CMK (cell line): ENCODE measurements around the gene ABCB1.
"Not testable (repeated sequence)": the region's sequence is repeated elsewhere in the genome, so short reads cannot be mapped to it uniquely, and the experiment has no call there.

Source experiments
- DNase-seq: peaks from one replicate; pipeline ENCODE4 v3.0.0-alpha.2; 2010; ENCODE audit warnings: low read depth

Gene ABCB1

DNA sequence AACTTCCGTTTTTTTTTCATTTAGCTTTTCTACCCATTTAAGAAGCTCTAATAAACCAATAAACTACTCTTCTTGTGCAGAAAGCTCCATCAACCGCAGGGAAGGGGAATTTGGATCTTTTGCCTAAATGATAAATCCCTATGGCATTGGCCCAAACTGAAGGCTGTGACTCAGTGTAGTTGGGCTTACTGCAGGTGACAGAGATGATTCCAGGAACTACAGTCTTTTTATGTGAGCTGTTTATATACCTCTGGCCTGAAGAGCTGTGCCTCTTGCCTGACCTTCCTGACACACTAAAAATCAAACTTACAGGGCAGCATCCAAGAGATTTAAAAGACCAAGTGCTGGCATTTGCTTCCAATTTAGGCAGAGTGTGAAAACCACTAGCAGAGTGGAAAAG lies 25.2 kb downstream of the ABCB1 start:
- no peak for DNase-seq

DNA sequence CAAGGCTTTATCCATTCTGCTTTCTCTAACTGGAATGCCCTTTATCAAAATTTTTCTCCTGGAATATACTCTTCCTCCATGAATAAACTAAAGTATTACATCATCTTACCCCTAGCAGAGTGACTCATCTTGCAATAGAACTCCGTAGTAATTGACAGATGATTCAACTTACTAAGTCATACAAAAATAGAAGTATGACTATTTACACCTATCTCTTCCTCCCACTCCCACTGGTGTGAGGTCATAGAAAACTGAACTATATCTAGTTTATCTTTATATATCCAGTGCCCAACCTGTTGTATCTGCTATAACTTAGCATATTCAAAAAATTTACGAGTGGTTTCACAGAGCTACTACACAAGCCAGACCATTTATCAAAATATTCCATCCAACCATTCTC lies 26.1 kb downstream of the ABCB1 start:
- DNase-seq, result no peak

DNA sequence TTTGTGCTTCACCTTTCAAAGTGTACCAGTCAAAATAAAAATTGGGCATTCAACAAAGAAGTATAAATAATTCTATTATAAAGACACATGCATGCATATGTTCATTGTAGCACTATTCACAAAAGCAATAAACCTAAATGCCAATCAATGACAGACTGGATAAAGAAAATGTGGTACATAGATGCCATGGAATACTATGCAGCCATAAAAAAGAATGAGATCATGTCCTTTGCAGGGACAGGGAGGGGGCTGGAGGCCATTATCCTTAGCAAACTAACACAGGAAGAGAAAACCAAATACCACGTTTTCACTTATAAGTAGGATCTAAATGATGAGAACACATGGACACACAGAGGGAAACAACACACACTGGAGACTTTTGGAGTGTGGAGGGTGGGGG lies 28.2 kb downstream of the ABCB1 start:
- DNase-seq, result not testable (repeated sequence)

DNA sequence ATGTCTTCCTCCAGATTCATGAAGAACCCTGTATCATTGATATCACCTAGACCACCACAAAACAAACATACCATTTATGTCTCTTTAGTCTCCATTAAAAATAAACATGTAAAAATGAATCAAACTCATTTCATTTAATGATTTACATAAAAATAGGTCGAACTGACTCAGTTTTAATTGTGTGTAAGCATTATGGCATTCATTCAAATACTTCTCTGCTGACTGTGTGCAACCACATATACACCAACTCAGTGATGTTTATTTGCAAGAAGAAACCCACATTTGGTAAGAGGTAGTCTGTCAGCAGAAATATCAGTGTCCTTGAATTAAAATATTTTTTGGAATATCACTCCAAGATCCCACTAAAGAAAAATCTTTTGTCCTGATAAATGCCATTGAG lies 30.5 kb downstream of the ABCB1 start:
- DNase-seq, result no peak

DNA sequence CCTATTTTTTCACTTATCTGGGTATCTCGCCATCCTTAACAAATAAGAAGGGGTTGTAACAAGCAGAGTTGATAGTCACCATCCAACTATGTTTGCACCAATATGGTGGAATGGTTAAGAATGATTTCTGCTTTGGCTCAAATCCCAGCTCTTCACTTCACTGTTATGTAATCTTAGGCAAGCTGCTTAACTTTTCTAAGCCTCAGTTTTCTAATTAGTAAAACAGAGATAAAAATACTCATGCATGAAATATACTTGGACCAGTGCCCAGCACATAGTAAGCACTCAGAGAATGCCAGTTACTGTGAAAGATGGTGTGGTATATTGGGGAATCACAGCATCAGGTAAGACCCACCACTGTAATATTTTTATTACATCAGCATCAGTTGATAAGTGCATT lies 33.6 kb downstream of the ABCB1 start:
- DNase-seq, result no peak

DNA sequence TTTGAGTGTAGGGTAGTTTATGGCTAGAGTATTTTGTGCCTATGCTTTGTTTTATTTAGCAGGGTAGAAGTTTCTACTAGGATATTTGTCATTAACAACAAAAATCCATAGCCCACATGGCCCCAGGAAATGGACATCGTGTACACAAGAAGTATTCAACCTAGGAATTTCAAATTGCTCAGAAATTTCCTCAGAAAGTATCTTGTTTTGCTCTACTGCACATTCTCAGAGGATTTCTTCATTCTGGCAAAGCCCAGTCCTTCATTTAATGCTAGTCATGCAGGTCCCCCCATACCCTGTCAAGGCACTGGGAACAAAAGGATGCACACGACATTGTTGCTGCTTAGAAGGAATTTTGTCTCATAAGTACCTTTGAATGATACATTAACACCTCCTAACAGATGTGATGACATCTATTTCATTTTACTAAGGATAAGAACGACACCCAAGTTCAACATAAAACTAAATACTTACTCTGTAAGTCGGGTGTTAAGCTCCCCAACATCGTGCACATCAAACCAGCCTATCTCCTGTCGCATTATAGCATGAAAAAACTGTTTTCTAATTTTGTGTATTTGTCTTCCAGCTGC lies 34.3 kb downstream of the ABCB1 start:
- no peak for DNase-seq

DNA sequence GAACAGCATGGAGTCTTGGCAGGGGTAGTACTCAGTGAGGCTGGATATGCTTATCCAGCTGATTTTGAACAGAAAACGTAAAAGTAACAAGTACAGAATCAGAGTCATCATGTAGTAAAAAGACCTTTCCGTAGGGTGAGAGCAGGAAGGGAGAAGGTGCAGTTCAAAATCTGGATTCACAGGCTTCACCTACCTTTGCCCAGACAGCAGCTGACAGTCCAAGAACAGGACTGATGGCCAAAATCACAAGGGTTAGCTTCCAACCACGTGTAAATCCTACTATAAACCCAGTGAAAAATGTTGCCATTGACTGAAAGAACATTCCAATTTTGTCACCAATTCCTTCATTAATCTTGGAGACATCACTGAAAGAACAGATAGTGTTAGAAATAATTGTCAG lies 34.8 kb downstream of the ABCB1 start:
- DNase-seq, result no peak

DNA sequence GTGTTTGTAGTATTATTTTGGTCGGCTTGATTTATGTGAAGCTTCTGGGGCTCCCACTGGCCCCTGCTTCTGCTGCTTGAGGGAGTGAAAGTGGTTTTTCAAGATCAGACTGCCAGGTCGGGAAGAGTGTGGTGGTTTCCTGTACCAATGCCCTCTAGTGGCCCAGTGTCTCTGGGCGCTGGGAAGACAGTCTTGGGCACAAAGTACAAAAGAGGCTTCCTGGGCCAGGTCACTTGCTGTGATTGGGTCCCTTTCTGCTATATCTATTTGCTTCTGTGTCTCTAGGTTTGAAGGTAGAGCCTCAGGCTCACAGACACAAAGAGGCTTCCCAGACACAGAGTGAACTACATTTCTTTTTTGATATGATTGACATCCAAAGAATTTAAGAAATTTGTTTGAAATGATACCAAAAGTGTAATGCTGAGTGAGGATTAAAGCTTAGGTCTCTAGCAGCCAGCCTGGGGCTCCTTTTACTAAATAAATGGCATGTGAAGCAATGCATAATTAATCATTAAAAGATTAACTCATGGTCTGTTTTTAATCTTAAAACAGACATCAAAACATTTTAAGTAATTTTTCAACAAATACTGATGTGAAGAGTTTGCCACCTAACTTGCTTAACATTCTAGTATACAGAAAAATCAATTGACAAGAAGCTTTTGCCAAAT lies 36.3 kb downstream of the ABCB1 start:
- DNase-seq, result no peak

DNA sequence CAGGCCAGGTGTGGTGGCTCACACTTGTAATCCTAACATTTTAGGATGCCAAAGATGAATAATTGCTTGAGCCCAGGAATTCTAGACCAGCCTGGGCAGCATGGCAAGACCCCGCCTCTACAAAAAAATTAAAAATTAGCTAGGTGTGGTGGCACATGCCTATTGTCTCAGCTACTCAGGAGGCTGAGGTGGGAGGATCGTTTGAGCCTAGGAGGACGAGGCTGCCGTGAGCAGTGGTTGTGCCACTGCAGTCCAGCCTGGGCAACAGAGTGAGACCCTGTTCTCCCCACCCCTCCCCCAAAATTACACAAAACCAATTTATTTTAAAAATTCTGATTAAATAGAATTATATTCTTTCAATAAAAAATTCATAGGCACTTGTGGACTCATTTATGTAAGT lies 39.0 kb downstream of the ABCB1 start:
- no peak for DNase-seq

DNA sequence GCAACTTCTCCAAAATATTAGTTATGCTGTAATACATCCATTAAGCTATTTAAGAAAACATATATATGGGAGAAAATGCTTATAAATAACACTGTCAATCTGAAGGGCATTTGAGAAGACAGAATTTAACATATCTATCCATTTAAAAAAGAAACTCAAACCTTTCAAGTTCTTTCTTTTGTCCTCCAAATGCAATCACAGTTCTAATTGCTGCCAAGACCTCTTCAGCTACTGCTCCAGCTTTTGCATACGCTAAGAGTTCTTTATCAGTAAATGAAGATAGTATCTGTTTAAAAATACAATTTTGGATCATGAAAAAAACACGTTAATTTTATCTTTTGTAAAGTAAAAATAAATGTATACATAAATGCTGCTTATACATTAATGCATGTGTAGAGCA lies 39.6 kb downstream of the ABCB1 start:
- DNase-seq, result no peak

DNA sequence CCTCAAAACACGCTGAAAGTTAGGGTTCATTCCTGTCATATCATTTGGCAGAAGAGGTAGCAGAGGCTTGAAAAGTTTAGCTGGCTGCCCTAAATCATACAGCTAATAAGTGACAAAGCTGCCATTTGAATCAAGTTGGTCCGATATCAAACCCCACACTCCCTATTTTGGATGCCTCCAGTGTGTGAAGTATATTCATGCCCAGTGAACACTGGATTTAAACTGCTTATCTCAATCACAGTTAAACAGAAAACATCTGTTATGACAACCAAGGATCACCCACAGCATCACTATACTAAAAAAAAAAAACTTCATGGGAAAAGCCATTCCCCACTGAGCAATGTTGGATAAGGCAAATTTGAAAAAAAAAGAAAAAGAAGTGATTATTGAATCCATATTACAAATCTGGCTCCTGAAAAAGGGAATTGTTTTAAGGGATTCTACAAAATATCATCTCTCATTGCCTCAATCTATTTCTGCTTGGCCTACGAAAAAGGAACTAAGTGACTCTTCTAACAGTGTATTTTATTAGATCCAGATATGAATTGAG lies 48.3 kb downstream of the ABCB1 start:
- DNase-seq, result no peak

DNA sequence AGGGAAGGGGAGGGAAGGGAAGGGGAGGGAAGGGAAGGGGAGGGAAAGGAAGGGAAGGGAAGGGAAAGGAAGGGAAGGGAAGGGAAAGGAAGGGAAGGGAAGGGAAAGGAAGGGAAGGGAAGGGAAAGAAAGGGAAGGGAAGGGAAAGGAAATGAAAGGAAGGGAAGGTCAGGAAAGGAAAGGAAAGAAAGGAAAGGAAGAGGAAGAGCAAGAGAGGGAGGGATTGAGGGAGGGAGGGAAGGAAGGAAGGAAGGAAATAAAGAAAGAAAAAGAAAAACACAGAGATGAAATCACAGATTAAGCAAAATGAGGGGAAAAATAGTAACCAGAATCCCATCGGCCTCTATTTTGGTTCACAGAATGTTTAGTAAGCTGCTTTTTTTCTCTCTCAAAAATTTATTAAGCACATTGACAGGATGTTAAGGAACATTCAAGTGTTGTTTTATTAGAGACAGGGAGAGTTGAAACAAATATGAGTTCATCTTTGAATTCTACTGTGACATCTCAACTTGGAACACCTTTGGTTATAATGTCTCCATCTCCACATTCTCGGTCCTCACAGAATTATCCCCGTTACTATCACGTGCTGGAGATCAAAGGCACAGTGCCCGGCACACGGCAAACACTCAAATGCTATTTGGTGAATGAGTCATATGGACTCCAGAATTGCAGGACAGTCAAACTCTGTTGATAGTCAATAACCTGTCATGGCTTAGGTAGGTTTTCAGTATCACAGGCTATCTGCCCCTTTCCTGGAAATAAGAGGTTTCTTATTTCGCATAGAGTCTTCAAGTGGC lies 52.4 kb downstream of the ABCB1 start:
- DNase-seq, result no peak

DNA sequence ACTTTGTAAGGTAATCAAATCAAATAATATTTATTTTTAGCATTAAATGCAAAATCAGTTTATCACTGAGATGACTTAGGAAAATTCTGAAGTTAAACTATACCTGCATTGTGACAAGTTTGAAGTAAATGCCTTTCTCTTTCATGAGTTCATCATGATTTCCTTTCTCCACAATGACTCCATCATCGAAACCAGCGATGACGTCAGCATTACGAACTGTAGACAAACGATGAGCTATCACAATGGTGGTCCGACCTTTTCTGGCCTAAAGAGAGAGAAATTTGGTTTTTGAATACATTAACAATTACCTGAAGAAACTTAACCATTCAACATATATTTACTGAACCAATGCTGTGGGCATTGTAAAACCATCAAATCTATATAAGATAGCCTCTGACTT lies 54.9 kb downstream of the ABCB1 start:
- no peak for DNase-seq

DNA sequence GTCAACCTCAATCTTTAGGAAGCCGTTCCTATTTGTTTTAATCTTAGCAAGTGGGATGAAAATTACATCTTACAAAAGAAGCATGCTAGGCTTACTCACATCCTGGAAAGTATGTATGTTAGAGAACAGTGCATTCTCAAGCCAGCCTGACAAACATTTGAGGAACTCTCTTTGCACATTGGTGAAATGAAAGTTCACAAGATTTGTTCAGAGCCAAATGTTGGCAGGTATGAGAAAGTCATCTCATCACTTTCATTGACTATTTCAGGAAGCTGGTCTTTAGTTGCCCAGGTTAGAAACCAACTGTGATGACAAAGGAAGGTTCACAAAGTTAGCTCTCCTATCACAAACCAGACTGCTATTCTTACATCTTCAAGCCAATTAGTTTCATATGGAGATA lies 57.1 kb downstream of the ABCB1 start:
- DNase-seq, result no peak

DNA sequence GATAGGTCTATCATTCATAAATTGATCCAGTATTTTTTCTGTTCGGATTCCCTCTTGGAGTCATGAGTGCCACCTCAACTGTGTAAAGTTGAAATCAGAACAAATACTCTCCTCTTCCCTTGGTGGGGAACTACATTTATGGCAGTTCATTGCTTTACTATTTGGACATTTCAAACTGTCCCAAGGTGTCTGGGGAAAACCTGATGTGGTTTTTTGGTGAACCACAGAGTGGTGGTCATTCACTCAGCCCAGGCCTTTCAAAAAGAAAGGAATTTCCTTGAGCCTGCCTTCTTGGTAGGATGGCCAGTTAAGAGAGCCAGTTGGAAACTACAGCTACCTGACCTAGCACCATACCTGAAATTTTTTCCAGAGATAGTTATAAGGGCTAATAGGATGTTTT lies 59.0 kb downstream of the ABCB1 start:
- DNase-seq, result no peak

DNA sequence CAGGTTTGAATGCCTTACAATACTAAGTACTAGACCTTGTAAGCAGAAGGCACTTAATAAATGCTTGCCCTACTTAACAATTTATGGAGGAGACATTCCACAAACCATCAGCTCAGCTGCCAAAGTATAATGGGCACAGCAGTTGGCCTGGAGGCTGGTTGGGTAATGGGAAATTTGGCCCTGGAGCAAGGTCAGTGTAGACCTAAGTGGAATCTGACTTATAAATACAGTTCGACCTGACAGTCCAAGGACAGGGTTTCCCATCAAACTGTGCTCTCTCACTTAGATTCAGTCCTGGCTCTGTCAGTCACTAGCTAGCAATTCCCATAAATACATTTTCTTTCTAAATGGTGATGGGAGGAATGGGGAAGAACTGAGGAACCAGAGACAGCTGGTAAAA lies 62.6 kb downstream of the ABCB1 start:
- DNase-seq, result no peak

DNA sequence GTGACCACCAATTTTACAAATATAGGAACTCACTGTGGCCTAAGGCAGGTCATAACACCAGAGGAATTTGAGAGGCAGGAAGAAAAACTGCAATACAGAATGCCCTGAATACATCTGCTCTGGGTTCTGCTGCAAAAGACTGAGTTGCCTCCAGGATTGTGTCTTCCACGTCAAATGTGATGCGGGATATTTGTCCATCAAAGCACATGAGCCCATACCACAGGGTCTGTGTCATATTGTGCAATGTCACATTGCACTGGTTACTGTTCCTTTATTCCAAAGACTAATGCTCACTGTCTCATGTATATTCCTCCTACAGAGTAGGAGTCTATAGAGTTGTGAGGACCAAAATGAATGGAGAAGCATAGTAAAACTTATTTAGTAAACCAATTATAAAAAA lies 66.6 kb downstream of the ABCB1 start:
- DNase-seq, result no peak

DNA sequence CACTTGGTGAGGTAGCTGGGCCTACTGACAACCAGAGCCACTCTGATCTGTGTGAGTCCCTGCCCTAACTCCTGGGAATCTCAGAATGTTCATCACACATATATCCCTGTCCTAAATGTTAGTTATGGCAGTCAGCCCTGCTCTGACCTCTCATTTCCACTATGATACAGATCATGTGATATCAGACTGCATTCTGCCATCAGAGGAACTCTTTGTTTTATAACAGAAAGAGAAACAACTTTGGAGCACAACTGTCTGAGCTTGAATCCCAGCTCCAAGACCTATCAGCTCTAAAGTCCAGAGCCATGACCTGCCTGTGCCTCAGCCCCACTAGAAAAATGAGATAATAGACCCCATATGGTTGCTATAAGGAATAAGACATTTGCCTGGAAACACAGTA lies 70.6 kb downstream of the ABCB1 start:
- DNase-seq, result no peak

DNA sequence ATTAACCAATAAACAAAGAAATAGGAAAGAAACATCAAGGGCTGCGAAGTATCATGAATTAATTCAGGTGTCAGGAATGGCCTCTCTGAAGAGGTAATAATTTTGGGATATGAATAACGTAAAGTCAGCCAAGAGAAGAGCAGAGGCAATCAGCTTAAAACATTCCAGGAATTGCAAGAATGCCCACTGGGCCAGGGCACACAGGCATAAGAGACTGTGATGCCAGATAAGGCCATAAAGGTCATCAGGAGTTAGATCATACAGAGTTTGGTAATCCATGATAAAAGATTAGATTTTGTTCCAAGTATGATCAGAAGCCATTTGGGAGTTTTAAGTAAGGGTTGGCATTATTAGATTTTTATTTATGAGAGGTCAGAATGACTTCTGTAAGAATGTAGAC lies 72.0 kb downstream of the ABCB1 start:
- DNase-seq, result no peak

DNA sequence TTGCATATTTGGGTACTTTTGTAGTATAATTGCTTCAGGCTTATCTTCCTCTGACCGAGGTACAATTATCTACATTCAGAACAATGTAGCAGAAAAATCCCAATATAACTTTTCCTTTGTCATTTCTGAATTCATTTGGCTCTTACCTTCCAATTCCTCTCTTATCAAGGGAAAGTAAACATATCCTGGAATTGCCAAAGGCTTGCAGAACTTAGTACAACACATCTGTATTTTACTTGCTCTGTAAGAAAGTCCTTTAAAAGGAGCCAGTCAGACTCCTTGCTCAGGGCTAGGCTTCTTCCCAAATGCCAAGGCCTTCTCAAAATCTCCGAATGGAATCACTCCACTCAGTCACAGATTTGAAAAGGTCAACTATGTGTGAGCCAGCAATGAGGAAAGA lies 81.9 kb downstream of the ABCB1 start:
- DNase-seq, result no peak

DNA sequence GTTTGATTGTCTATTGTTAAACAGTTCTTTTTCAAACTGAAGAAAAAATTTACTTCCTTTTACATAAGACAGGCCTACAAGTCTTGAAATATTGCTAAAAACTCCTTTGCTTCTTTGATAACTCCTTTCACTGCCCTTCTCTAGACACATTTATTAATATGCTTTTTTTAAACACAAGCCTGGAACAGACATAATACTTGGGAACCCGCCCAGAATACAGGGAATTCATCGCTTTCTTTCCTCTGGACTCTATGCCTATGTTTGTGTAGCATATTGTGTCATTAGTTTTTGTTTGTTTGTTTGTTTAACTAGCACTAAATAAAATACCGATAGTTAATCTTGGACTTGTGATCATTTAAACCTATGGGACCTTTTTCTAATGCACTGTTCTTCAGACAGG lies 82.8 kb downstream of the ABCB1 start:
- no peak for DNase-seq

DNA sequence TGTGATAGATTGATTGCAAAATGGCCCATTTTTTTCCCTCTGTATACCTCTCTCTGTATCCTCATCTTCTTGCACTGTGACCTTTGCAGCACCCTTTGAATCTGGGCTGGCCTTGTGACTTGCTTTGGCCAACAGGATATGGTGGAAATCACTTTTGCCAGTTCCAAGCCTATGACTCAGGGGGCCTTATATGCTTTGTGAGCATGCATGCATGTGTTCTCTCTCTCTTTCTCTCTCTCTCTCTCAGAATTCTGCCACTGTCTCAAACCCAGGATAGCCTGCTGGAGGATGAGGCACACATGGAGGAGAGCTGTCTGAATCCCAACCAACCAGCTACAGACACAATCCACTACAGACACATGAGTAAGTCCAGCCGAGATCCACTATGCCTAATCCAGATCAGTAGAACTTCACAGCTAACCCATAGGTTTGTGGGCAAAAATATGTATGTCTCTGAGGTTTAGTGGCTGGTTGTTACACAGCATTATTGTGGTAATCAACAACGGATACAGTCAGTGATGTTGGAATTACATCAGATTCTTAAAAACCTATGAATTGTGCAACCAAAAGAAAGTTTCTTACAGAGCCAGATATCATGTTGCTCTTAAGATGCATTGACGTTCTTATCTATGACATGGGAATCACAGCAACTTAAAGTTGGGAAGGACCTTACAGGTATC lies 83.4 kb downstream of the ABCB1 start:
- no peak for DNase-seq
